ENCODE data around the gene TSEN54.

Gene TSEN54

DNA sequence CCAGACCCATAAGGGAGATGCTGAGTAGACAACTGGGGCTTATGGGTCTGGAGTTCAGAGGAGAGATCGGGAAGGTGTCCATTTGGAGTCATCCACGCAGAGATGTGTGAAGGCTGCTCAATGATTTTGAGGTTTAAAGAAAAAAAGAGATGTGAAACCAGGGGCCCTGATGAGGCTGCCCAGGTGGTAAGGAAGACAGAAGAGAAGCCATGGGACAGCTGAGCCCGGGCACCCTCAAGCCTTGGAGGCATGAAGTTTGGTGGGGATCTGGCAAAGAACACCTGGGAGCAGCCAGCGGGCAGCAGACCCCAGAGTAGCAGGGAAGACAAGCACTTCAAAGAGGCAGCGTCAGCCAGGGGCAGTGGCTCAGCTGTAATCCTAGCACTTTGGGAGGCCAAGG is 50.5 kb downstream of the TSEN54 start:
- H3K27ac Mint-ChIP-seq = peak overlapping the region; percentile 78
- no peak for DNase-seq
- TF ChIP-seq, protein P1, sequence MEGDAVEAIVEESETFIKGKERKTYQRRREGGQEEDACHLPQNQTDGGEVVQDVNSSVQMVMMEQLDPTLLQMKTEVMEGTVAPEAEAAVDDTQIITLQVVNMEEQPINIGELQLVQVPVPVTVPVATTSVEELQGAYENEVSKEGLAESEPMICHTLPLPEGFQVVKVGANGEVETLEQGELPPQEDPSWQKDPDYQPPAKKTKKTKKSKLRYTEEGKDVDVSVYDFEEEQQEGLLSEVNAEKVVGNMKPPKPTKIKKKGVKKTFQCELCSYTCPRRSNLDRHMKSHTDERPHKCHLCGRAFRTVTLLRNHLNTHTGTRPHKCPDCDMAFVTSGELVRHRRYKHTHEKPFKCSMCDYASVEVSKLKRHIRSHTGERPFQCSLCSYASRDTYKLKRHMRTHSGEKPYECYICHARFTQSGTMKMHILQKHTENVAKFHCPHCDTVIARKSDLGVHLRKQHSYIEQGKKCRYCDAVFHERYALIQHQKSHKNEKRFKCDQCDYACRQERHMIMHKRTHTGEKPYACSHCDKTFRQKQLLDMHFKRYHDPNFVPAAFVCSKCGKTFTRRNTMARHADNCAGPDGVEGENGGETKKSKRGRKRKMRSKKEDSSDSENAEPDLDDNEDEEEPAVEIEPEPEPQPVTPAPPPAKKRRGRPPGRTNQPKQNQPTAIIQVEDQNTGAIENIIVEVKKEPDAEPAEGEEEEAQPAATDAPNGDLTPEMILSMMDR (IDR thresholded peaks at IDR 0.05) = no peak
- H3K4me1 Mint-ChIP-seq = peaks cover 37% of the 10 kb centered on the region
- no peaks in the 10 kb centered on the region for H3K27me3 Mint-ChIP-seq (ENCODE audit: low read depth, poor library complexity)
- no peaks in the 10 kb centered on the region for H3K9me3 Mint-ChIP-seq
- H3K36me3 Mint-ChIP-seq (ENCODE audit: low read depth) = no peaks in the 10 kb centered on the region
- no peak overlapping the region for H3K4me3 Mint-ChIP-seq

DNA sequence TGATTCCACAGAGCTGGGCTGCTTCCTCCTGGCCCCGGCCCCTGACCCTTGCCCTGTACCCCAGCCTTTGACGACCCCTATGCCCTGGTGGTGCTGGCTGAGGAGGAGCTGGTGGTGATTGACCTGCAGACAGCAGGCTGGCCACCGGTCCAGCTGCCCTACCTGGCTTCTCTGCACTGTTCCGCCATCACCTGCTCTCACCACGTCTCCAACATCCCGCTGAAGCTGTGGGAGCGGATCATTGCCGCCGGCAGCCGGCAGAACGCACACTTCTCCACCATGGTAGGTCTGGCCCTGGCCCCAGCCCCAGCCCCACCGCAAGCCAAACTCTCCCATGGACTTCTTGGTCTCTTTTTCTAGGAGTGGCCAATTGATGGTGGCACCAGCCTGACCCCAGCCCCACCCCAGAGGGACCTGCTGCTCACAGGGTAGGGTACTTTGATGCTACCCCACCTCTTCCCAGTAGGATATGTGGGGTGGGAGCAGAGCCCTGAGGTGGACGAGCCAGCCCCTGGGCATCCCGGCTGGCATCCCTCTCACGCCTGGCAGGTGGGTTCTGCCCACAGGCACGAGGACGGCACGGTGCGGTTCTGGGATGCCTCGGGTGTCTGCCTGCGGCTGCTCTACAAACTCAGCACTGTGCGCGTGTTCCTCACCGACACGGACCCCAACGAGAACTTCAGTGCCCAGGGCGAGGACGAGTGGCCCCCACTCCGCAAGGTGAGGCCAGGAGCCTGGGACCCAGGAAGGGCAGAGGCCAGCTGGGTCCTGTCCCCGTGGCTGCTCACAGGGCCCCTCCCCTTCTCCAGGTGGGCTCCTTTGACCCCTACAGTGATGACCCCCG is 52.3 kb downstream of the TSEN54 start:
- Mint-ChIP-seq H3K36me3 (ENCODE audit: low read depth) (no peaks in the 10 kb centered on the region), H3K9me3 (no peaks in the 10 kb centered on the region), H3K4me1 (peaks cover 32% of the 10 kb centered on the region), H3K27ac (no peak overlapping the region), H3K27me3 (ENCODE audit: low read depth, poor library complexity) (no peaks in the 10 kb centered on the region), H3K4me3 (no peak overlapping the region)
- DNase-seq = no peak
- TF ChIP-seq, protein P1 (IDR thresholded peaks at IDR 0.05) = no peak

DNA sequence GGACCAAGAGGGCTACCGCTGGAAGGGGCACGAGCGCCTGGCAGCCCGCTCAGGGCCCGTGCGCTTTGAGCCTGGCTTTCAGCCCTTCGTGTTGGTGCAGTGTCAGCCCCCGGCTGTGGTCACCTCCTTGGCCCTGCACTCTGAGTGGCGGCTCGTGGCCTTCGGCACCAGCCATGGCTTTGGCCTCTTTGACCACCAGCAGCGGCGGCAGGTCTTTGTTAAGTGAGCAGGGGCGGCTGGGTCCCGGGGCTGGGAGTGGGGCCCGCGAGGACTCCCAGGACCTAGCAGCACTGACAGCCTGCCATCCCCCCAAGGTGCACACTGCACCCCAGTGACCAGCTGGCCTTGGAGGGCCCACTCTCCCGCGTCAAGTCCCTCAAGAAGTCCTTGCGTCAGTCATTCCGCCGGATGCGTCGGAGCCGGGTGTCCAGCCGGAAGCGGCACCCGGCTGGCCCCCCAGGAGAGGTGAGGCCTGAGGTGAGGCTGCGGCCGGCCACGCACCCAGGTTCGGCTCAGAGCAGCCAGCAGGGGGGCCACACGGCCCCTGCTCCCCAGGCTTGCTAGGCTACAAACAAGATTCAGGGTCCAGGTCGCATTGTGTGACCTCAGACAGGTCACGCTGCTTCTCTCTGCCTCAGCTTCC is 53.8 kb downstream of the TSEN54 start:
- Mint-ChIP-seq H3K36me3 (ENCODE audit: low read depth) (no peaks in the 10 kb centered on the region), H3K27me3 (ENCODE audit: low read depth, poor library complexity) (no peaks in the 10 kb centered on the region), H3K9me3 (no peaks in the 10 kb centered on the region), H3K4me3 (no peak overlapping the region), H3K4me1 (peaks cover 34% of the 10 kb centered on the region), H3K27ac (peak overlapping the region; percentile 66)
- no peak for DNase-seq
- TF ChIP-seq, protein P1 (IDR thresholded peaks at IDR 0.05) = no peak

DNA sequence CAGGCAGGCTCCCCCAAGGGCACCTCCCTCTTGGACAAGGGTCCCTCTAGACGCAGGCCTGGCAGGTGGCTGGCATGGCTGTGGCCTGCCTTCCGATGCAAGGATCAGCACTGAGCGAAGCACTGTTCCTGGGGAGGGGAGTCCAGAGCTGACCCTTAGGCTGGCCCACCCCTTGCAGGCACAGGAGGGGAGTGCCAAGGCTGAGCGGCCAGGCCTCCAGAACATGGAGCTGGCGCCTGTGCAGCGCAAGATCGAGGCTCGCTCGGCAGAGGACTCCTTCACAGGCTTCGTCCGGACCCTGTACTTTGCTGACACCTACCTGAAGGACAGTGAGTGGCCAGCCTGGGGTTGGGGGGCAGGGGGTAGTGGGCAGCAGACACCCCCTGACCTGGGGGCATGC is 54.4 kb downstream of the TSEN54 start:
- Mint-ChIP-seq H3K27ac (peak overlapping the region; percentile 66), H3K9me3 (no peaks in the 10 kb centered on the region), H3K4me3 (no peak overlapping the region), H3K4me1 (peaks cover 35% of the 10 kb centered on the region), H3K36me3 (ENCODE audit: low read depth) (no peaks in the 10 kb centered on the region), H3K27me3 (ENCODE audit: low read depth, poor library complexity) (peaks cover 4% of the 10 kb centered on the region)
- TF ChIP-seq, protein P1 (IDR thresholded peaks at IDR 0.05) = no peak
- no peak for DNase-seq

DNA sequence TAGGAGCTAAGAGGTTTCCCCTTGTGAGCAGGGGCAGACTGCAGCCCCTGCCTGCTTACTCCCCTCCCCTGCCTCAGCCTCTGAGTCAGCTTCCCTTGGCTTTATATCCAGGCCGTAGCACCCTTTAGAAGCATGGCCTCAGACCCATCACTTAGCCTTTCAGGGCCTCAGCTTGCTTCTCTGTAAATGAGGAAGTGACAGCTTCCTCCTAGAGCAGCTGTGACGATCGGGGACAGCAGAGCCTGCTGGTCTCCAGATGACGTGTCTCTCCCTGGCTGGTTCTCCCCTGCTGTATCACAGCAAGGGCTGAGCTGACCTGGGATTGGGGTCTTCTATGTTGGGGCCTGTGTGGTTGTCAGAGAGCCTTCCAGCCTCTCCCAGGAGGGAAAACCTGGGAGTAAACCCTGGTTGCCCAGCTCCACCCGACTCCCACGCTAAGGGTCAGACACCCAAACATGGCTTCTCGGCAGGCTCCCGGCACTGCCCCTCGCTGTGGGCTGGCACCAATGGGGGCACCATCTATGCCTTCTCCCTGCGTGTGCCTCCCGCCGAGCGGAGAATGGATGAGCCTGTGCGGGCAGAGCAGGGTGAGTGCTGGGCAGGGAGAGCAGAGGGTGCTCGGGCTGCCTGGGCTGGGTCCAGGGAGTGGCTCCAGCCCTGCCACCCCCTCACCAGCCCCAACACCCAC is 55.0 kb downstream of the TSEN54 start:
- peaks cover 29% of the 10 kb centered on the region for H3K4me1 Mint-ChIP-seq
- no peaks in the 10 kb centered on the region for H3K9me3 Mint-ChIP-seq
- DNase-seq = no peak
- H3K27me3 Mint-ChIP-seq (ENCODE audit: low read depth, poor library complexity) = peaks cover 4% of the 10 kb centered on the region
- peak overlapping the region; percentile 45 for H3K27ac Mint-ChIP-seq
- no peaks in the 10 kb centered on the region for H3K36me3 Mint-ChIP-seq (ENCODE audit: low read depth)
- TF ChIP-seq, protein P1 (IDR thresholded peaks at IDR 0.05) = no peak
- H3K4me3 Mint-ChIP-seq = no peak overlapping the region

All from nephron progenitor cell (in vitro differentiated cells).